HG02642 (cell line): ENCODE data around the gene AGER.
"Not testable (repeated sequence)": the region's sequence is repeated elsewhere in the genome, so short reads cannot be mapped to it uniquely, and the experiment has no call there.

Experiments
- ATAC-seq: cut with Tn5 transposase; IDR thresholded peaks from one replicate; pipeline ENCODE4 v1.9.1; 2021; ENCODE audit warnings: mild to moderate bottlenecking; ENCODE audit not compliant: unreplicated experiment, poor library complexity

AGER gene

DNA sequence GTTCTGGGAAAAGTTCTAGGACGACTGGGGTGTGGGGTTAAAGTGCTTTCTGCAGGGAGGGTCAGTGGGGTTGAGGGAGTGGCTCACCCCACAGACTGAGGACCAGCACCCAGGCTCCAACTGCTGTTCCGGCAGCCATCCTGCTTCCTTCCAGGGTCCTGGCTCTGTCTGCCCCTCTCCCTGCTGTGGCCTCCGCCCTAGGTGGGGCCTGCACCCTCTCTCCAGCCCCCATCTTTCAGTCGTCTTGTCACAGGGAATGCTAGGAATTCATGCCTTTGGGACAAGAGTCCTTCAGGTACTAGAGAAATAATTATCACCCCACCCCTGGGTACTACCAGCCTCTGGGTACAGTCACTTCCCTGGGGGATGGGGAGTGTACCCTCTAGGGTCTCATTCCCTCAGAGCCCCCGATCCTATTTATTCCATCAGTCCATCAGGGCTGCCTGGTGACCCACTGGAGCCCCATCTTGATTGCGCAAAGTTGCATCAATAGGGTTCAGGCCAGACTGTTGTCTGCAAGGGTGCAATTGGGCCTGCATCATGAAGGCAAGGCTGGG lies at the start of gene AGER:
Gene AGER (minus strand): TSS at position 170 of the 557 bp plus-strand sequence. CDS start 31 bp downstream, at position 139.
- ATAC-seq: no peak

DNA sequence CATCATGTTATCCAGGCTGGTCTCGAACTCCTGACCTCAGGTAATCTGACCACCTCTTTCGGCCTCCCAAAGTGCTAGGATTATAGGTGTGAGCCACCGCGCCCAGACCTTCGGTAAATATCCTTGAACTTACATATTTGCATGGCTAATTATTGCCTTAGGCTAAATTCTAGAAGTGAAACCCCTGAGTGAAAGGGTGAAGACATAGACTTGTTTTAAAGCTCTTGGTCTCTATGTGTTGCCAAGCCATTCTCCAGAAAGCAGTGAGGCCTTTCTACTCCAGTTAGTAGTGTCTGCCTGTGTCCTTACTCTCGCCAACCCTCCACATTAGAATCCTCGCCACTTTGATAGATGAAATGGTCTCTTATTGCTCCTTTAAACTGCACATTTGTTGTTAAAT lies 42.4 kb upstream of the AGER start:
- no peak for ATAC-seq

DNA sequence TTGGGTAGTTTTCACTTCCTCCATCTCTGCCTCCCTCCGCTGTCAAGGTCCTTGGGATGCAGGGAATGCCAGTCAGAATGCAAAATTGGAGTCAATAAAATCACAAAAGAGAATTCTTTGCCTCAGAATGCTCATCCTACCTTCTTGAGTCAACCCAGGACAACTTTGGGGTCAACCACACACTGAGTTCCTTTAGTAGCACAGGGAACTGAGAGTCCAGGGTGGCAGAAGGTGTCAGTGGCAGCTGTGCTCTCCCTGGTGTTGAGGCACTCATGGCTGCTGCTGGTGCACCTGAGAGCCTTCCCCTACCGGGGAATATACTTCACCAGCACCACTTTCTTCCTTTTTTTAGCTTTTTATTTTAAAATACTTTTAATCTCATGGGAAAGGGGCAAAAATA lies 40.6 kb upstream of the AGER start:
- no peak for ATAC-seq

DNA sequence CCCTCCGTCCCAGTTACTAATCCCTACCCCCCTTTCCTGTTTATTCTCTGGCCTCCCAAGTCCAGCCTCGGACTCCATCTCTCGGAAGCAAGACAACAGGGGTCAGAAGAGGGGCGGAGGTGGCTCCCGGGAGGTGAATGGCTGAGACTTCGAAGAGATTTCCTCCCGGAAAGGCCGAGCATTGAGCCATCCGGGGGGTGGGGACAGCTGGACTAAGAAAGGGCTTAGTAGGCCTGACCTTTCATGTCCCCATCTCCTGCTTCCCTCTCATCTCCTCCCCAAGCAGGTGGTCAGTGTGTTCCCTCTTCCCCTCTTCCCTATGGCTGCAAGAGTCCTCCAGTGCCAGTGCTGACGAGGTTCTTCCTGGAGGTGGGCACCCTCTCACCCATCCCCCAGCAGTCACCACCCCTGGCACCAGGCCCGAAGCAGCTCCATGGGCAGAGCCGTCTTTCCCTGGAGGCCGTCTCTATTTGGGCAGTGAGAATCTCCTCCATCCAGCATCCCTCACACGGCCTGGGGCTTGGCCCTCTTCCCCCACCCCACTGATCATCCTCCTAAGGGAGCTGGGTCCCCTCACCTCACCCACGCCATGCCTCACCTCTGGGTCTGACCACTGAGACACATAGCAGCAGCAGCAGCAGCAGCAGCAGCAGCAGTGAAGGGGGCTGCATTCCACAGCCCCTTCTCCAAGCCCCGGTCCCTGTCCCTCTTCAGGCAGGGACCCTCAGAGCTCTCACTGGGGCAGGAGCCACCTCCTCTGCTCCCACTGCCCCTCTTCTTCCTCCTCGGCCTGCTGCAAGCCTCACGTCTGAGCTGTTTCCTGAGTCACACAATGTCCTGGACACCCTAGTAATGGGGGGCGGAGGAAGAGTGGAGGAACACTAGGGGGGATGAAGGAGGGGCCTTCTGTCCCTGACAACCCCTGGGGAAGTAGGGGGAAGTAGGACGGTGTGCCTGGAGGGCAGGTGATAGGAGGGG lies 39.5 kb upstream of the AGER start, which contains the start of gene NOTCH4:
Gene NOTCH4 (minus strand): TSS at position 810 of the 978 bp plus-strand sequence. CDS start 139 bp downstream, at position 671.
- ATAC-seq: no peak

DNA sequence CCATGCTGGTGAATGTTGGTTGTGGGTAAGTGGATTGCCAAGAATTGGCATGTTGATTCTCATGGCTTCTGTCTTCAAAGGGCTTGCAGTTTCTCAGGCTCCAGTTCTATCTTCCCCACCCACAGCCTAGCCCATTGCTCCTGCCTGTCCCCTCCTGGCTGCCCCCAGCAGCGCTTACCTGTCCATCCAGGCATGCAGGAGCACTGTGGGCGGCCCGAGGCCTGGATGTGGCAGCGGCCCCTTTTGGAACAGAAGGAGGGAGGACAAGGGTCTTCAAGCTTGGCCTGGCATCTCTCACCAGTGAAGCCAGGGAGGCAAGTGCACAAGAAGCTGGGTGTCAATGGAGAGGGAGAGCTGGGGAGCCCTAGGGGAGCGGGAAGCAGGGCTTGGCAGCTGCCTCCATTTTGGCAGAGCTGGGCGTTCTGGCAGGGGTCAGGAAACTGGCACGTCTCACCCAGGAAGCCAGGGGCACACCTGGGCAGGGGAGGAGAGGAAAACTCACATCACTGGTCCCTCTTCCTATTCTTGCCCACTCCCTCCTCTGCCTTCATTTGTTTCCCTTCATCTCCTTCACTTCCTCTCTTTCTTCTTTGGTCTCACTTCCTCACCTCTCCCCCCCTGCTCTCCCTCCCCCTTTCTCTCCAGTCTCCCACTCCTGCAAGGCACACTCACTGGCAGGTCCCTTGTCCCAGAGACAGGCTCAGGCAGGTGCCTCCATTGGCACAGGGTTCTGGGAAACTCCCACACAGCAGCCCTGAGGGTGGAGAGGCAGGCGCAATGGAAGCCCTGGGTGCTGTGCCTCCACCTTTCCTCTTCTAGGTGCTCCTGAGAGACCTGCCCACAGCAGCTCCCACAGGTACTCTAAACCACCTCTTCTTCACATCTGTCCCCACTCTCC lies 38.5 kb upstream of the AGER start:
- ATAC-seq: no peak

DNA sequence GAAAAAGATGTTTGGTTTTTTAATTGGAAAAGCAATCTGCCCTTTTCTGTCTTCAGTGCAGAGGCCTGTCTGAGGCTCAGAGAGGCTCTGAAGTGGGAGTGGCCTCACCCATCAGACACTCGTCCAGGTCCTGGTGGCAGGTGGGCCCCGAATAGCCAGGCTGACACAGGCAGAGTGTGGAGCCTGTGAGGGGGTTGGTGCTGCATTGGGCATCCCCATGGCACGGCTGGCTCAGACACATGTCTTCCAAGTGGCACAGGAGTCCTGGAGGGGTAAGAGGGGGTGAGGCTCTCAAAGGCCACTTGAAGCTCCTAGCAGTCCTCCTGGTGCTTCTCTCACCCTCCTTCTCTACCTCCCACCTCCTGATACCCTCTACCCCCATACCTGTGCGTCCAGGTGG lies 36.0 kb upstream of the AGER start:
- ATAC-seq: no peak

DNA sequence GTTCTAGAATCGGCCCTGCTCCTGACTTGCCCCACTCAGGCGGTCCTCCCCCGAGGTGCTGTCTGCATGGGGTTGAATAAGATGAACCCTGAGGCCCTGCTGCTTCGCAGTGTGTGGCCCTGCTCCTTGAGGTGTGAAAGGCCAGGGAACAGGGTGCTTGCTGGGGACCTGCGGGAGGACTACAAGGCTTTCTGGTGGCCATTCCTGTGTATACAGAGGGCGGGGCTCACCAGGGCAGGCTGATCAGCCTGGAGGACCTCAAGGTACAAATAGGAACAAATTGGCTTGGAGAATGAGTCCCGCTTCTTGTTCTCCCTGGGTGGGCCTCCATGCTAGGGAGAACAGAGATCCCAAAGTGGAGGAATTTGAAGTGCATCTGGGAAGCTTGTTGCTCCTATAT lies 34.1 kb upstream of the AGER start:
- ATAC-seq: no peak

DNA sequence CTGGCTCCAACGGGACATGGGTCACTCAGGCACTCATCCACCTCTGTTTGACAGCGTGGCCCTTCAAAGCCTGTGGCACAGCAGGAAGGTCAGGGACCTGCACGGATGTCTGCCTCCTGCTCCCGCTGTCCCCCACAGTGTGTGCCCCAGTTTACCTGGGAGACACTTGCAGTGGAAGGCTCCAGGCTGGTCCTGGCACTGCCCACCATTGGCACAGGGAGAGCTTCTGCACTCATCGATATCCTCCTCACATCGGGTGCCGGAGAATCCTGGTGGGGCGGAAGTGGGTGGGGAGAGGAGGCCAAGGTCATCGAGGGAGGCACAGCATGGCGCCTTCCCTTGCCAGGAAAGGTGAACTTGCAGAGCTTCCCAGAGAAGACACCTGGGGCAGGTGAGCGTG lies 32.9 kb upstream of the AGER start:
- no peak for ATAC-seq

DNA sequence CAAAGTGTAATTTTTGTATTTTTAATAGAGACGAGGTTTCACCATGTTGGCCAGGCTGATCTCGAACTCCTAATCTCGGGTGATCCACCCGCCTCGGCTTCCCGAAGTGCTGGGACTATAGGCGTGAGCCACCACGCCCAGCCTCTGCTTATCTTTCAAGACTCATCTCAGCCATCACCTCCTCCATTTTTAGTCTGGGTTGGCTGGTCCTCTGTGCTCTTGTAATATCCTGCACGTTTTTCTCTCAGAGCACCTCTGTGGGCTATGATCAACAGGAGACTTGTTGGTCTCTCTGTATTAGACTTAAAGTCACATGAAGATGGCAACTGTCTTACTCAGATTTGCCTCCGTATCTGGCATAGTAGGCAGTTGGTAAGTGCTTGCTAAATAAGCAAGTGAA lies 32.2 kb upstream of the AGER start:
- ATAC-seq: no peak

DNA sequence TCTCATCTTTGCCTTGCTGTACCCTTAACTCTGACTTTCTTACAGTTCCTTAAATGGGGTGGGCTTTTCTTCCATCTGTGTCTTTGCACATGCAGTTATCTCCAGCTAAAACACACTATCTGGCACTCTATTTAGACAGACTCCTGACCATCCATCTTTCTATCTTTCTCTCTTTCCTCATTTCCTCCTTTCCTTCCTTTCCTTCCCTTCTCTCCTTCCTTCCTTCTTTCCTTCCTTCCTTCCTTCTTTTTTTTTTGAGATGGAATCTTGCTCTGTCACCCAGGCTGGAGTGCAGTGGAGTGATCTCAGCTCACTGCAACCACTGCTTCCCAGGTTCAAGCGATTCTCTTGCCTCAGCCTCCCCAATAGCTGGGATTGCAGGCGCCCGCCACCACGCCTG lies 31.6 kb upstream of the AGER start:
- ATAC-seq: no peak

DNA sequence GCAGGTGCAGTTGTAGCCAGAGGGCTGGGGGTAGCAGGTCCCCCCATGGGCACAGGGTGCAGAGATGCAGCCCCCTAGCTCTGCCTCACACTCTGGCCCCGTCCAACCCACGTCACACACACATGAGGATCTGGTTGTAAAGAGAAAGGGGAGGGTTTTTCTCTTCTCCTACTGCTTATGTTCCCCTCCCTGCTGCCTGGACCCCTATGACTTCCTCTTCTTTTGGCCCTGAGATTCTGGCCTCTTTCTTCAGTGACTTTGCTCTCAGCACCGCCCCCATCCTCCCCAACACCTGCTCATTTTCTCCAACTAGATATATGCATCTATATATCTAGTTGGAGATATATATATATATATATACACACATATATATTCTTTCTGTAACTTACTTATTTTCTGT lies 30.1 kb upstream of the AGER start:
- ATAC-seq: no peak

DNA sequence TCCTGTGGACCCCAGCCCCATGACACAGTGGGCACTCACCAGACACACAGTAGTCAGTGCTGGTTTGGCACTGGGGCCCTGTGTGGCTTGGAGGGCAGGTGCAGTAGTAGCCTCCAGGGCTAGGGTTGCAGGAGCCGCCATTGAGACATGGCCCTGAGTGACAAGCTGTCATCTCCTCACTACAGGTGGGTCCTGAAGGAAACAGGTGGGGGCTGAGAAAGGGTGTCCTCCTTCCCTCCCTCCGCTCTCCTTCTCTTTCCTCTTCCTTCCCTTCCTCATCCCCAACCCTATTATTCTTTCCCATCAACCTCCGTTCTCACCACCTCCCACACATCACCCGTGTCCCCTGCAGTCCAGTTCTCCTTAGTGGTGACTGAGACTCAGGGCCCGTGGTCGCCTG lies 29.6 kb upstream of the AGER start:
- ATAC-seq: no peak

DNA sequence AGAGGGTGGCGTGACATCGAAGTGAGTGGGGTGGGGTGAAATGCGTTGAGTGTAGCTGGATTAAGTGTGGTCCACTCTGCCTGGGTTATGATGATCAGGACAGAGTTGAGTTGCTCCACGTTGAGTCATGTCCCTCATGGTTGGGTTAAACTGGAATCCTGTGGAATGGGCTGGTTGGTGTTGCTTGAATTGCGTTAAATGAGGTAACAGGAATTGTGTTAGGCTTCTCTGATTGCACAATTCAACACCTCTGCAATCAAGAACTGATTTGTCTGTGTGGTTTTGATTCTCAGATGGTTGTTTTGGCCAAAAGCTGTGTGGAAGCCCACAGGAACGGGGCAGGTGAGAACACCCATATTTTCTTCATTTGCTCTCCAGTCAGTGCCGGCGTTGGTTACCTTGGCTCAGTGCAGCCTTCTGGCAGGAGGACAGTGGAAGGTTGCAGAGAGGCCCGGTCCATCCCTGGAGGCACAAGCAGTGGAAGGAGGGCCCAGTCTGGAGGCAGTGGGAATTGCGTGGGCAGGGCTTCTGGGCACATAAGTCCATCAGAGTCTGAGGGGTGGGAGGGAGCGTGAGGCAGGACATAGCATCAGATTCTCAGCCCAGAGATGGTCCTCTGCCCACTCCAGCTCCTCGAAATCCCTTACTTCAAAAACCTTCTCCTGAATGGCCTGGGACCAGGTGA lies 28.2 kb upstream of the AGER start:
- ATAC-seq: no peak

DNA sequence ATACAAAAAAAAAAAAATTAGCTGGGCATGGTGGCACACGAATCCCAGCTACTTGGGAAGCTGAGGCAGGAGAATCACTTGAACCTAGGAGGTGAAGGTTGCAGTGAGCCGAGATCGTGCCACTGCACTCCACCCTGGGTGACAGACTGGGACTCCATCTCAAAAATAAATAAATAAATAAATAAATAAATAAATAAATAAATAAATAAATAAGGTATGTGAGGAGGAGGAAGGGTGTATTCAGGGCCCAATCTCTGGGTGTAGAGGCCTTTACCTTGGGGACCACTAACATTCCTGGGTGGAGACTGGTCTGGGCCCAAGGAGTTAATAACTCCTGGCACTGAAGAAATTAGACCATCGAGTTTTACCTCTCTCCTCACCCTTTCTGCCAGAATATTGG lies 27.4 kb upstream of the AGER start:
- ATAC-seq: not testable (repeated sequence)

DNA sequence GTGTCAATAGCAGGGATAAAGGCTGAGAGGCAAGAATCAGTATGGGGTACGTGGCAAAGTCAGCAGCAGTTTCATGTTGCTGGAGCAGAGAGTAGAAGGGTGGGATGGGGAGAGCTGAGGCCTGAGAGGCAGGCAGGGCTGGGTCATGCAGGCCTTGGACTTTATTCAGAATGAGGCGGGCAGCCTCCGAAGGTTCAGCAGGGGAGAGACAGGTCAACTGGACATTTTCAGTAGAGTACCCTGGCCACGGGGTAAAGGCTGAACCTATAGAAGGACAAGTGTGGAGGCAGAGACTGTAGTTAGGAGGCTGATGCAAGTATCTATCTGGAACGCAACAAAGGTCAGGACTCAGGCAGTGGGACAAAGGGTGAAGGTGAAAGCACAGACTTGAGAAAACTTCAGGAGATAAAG lies 26.1 kb upstream of the AGER start:
- no peak for ATAC-seq

DNA sequence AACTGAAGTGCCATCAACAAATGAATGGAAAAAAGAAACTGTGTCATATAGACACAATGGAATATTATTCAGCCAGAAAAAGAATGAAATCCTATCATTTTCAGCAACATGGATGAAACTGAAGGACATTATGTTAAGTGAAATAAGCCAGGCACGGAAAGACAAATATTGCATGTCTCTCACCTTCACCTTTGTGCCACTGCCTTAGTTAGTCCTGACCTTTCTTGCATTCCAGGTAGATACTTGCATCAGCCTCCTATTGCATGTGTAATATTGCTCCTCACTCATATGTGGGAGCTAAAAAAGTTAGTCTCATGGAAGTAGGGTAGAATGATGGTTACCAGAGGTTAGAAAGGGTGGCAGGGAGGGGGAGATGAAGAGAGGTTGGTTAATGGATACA lies 24.9 kb upstream of the AGER start:
- no peak for ATAC-seq

DNA sequence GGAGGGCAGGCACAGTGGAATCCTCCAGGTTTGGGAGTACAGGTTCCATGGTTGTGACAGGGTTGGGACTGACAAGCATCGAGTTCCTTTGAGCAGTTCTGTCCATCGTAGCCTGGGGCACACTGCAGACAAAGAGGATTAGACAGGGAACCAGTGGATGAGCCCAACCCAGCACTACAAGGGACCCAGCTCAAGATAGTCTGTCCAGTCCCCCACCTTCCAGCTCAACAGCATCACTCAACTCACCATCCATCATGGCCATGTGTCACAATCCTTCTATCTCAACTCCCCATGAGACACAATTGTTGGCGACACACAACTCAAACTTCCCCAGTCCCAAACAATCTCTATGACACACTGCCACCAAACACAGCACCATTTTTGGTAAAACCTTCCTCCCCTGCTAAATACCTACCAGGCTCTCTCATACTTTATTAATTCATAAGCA lies 20.2 kb upstream of the AGER start:
- no peak for ATAC-seq

DNA sequence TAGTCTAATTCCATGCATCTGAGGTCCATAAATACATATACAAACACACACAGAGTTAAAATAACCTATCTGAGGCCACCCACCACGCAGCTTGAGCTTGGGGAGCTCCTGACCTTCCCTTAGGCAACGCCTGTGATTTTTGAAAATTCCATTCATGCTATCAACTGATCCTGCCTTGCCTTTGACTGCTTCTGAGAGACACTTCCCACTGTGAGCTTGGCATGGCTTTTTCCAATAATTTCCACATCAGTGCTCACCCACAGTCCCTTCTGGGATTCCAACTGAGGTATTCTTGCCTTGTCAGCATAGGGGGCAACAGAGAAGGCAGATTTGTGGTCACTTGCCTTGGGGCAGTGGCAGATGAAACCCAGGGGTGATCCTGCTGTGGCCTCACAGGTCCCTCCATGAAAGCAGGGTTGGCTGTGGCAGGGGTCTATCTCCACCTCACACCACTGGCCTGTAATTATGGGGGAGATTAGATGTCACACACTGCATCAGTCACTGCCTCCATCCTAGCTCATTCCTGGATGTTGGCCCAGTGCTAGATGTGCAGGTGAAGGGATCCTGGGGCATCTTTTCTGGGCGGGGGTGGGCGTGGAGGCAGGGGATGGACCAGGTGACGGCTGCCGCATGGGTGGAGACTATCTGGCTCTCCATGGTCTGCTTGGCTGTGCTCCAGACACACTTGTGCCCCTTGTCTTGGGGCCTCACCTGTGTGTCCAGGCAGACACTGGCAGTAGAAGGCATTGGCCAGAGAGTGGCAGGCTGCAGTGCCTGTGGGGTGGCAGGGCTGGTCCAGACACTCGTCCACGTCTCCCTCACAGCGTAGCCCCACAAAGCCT lies 19.6 kb upstream of the AGER start:
- ATAC-seq: no peak

DNA sequence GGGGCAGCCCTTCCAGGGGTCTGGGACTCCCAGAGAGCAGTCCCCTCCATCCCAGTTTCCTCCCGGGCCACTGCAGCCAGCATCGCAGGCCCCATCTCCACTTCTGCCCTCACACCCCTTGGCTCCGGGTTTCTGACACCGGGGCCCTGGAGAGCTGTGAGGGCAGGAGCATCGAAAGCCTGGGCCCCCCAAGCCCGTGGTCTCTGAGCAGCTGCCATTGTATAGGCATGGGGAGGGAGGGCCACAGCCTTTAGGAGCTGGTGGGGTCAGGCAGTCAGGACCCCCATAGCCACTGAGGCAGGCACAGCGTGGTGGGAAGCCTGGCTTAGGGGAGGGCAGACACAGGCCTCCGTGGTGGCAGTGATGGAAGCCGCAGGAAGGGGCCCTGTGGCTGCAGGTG lies 18.1 kb upstream of the AGER start:
- no peak for ATAC-seq
